CD4-positive, CD25-positive, alpha-beta regulatory T cell (primary cell): ENCODE data around the gene MAN2A1. TPM values are rescaled to one million over a fixed set of nuclear protein-coding genes. Genes with fewer than 3 reads are reported as not detected.

Source experiments
- ATAC-seq, 2 donors: fragments of 150-1000 bp; cut with Tn5 transposase; one replicate each; pipeline ENCODE4 v1.10.0; 2021; ENCODE audit warnings: low read depth in 2 of 2, moderate number of reproducible peaks in 2 of 2, moderate library complexity in 1 of 2
- DNase-seq, 3 donors: peaks; one replicate each; pipeline versions ENCODE4 v3.0.0 to v3.0.0-alpha.2; 2012 to 2022; ENCODE audit warnings: mixed read lengths in 1 of 3
- H3K27ac ChIP-seq: one replicate; pipeline ENCODE4 v1.7.0; 2013; ENCODE audit warnings: mild to moderate bottlenecking, low read length; ENCODE audit not compliant: insufficient read depth, poor library complexity, severe bottlenecking
- H3K27me3 ChIP-seq: one replicate; pipeline ENCODE4 v1.7.0; 2013; ENCODE audit warnings: low read length; ENCODE audit not compliant: control insufficient read depth, insufficient read depth
- H3K36me3 ChIP-seq: one replicate; pipeline ENCODE4 v1.7.0; 2013; ENCODE audit warnings: mild to moderate bottlenecking, low read length, moderate library complexity; ENCODE audit not compliant: control insufficient read depth, insufficient read depth
- H3K4me1 ChIP-seq: 2 replicates; pipeline ENCODE4 v1.7.0; 2013; ENCODE audit warnings: mild to moderate bottlenecking, low read length; ENCODE audit not compliant: insufficient read depth, control insufficient read depth, poor library complexity, severe bottlenecking
- H3K4me3 ChIP-seq: one replicate; pipeline ENCODE4 v1.7.0; 2013; ENCODE audit warnings: low read depth, mild to moderate bottlenecking, low read length, moderate library complexity
- H3K9me3 ChIP-seq, 2 experiments: 1 replicate in 1 of 2; 2 replicates in 1 of 2; pipeline ENCODE4 v1.7.0; 2013; ENCODE audit warnings: low read length in 2 of 2, mild to moderate bottlenecking in 1 of 2, moderate library complexity in 1 of 2; ENCODE audit not compliant: control insufficient read depth in 2 of 2
- H3K27ac Mint-ChIP-seq, 3 donors: one replicate each; pipeline ENCODE4 v1.8.0; 2020 to 2022; ENCODE audit warnings: mild to moderate bottlenecking in 3 of 3, mixed read lengths in 3 of 3, moderate library complexity in 2 of 3
- H3K27me3 Mint-ChIP-seq: one replicate; pipeline ENCODE4 v1.8.0; 2022; ENCODE audit warnings: mild to moderate bottlenecking, mixed read lengths
- H3K36me3 Mint-ChIP-seq: one replicate; pipeline ENCODE4 v1.8.0; 2020; ENCODE audit warnings: mixed read lengths
- H3K4me1 Mint-ChIP-seq, 4 donors: one replicate each; pipeline ENCODE4 v1.8.0; 2020 to 2022; ENCODE audit warnings: mixed read lengths in 4 of 4, mild to moderate bottlenecking in 1 of 4
- H3K4me3 Mint-ChIP-seq, 4 donors: one replicate each; pipeline ENCODE4 v1.8.0; 2020 to 2022; ENCODE audit warnings: mild to moderate bottlenecking in 4 of 4, mixed read lengths in 4 of 4, moderate library complexity in 3 of 4
- H3K9me3 Mint-ChIP-seq, 7 donors: one replicate each; pipeline ENCODE4 v1.8.0; 2020 to 2022; ENCODE audit warnings: mixed read lengths in 7 of 7, mild to moderate bottlenecking in 3 of 7, moderate library complexity in 2 of 7
- polyA plus RNA-seq, 4 donors: library from polyadenylated mRNA; unstranded; fragments of 300-500 nt; fragmentation: Illumina TruSeq; gene quantifications; one replicate each; pipeline ENCODE4 v1.2.3, GENCODE V29; 2021
- total RNA-seq: library from RNA; stranded (reverse); gene quantifications from one replicate; pipeline ENCODE4 v1.2.3, GENCODE V29; 2022

Gene MAN2A1
- total and polyA plus RNA-seq, 5 donors from 2014 or later = 20.7 to 71.5 (median 21.3) TPM

DNA sequence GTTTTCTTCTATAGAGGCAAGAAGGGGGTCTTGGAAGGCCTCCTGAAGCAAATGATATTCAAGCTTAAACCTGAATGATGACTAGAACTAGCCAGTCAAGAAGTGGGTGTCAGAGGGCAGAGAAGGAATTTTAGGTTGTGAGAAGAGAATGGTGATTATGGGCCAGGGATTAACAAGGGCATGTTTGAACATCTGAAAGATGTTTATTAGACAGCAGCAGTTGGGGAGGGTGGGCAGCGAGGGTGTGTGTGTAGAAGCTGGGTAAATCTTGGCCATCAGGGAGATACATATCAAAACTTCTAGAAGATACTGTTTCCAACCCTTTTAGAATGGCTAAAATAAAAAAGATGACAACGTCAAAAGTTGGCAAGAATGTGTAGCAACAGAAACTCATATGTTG is 54.5 kb downstream of the MAN2A1 start:
- H3K27me3 Mint-ChIP-seq = no peaks in the 10 kb centered on the region
- Histone ChIP-seq H3K27me3 (no peaks in the 10 kb centered on the region), H3K4me3 (no peak overlapping the region), H3K27ac (no peak overlapping the region), H3K36me3 (peaks cover 16% of the 10 kb centered on the region), H3K9me3 (no peaks in the 10 kb centered on the region), H3K4me1 (peaks cover 7% of the 10 kb centered on the region)
- no peak for DNase-seq
- no peak overlapping the region for H3K27ac Mint-ChIP-seq
- peaks cover 42 to 61% (median 55%) of the 10 kb centered on the region in 4 donors for H3K4me1 Mint-ChIP-seq
- H3K36me3 Mint-ChIP-seq = peaks cover 29% of the 10 kb centered on the region
- H3K9me3 Mint-ChIP-seq = no peaks in the 10 kb centered on the region
- no peak for ATAC-seq
- no peak overlapping the region for H3K4me3 Mint-ChIP-seq

DNA sequence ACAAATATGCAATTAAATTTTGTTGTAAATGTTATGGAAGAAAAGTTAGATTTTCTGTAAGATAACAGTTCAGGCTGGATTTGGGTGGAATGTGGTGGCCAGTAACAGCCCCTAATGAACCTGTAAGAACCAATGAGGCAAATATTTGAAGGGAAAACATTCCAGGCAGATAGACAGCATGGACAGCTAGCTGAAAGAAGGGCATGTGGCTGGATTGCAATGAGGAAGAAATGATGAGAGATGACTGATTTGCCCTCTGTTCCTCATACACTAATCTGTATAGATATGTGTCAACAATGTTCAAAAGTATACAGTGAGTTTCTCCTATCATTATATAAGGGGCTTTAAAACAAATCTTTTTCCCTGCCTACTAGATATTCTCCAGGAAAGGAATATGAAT is 58.8 kb downstream of the MAN2A1 start:
- H3K27ac Mint-ChIP-seq = peak overlapping the region in 1 of 3 donors; percentile 66
- H3K9me3 ChIP-seq = no peaks in the 10 kb centered on the region
- H3K4me1 ChIP-seq = peaks cover 7% of the 10 kb centered on the region
- H3K27me3 Mint-ChIP-seq = no peaks in the 10 kb centered on the region
- no peaks in the 10 kb centered on the region for H3K27me3 ChIP-seq
- H3K27ac ChIP-seq = no peak overlapping the region
- peaks cover 3% of the 10 kb centered on the region for H3K36me3 ChIP-seq
- peaks cover 24% of the 10 kb centered on the region for H3K36me3 Mint-ChIP-seq
- DNase-seq (no peak), ATAC-seq (no peak)
- peak overlapping the region in 1 of 4 donors; percentile 6 for H3K4me3 Mint-ChIP-seq
- no peaks in the 10 kb centered on the region for H3K9me3 Mint-ChIP-seq
- no peak overlapping the region for H3K4me3 ChIP-seq
- peaks cover 48 to 63% (median 53%) of the 10 kb centered on the region in 4 donors for H3K4me1 Mint-ChIP-seq

DNA sequence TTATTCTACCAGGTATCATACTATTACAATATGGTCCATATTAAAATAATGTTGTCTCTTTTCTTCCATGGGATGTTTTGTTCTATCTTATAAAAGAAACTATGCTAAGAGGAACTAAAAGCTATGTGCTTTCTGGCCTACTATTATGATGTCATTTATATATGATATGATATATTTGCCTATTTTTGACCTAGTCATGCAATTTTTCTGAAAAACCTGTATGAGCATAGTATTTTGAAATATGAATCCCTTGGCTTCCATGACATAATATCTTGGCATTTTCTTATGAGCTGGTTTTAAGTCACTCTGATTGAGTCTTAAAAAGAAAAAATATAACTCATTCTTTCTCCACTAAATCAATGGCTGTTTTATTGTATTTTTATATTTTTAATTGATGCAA is 60.7 kb downstream of the MAN2A1 start:
- Mint-ChIP-seq H3K27me3 (no peaks in the 10 kb centered on the region), H3K27ac (no peak overlapping the region), H3K4me1 (peaks cover 39 to 60% (median 51%) of the 10 kb centered on the region in 4 donors), H3K9me3 (no peaks in the 10 kb centered on the region), H3K4me3 (no peak overlapping the region), H3K36me3 (peaks cover 19% of the 10 kb centered on the region)
- no peak overlapping the region for H3K4me3 ChIP-seq
- ATAC-seq (no peak), DNase-seq (no peak)
- H3K9me3 ChIP-seq = no peaks in the 10 kb centered on the region
- peaks cover 12% of the 10 kb centered on the region for H3K4me1 ChIP-seq
- H3K27ac ChIP-seq = no peak overlapping the region
- H3K36me3 ChIP-seq = peaks cover 6% of the 10 kb centered on the region
- no peaks in the 10 kb centered on the region for H3K27me3 ChIP-seq

DNA sequence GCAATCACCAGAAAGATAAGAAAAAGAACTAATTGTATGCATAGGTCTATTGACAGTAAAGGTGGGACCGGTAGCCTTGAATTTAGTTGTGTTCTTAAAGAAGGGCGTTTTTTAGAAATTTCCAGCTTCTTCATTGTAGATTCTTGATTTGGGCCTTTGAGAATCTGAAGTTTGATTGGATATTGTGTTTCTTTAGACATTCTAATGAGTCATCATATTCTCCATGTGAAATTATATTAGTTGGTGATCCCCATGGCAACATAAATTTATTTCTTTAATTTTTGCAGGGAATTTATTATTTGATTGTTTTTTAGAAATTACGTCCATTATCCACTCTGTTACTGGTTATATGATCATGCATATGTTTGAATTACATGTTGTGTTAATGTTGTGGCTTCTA is 63.6 kb downstream of the MAN2A1 start:
- no peak for DNase-seq
- Histone ChIP-seq H3K27me3 (no peaks in the 10 kb centered on the region), H3K36me3 (peaks cover 21% of the 10 kb centered on the region), H3K4me3 (no peak overlapping the region), H3K9me3 (no peaks in the 10 kb centered on the region), H3K4me1 (peaks cover 10% of the 10 kb centered on the region), H3K27ac (no peak overlapping the region)
- peaks cover 42% of the 10 kb centered on the region for H3K36me3 Mint-ChIP-seq
- no peak for ATAC-seq
- no peaks in the 10 kb centered on the region for H3K27me3 Mint-ChIP-seq
- H3K4me3 Mint-ChIP-seq = no peak overlapping the region
- no peak overlapping the region for H3K27ac Mint-ChIP-seq
- peaks cover 31 to 59% (median 45%) of the 10 kb centered on the region in 4 donors for H3K4me1 Mint-ChIP-seq
- H3K9me3 Mint-ChIP-seq = peaks cover 0 to 2% (median 0%) of the 10 kb centered on the region in 7 donors

DNA sequence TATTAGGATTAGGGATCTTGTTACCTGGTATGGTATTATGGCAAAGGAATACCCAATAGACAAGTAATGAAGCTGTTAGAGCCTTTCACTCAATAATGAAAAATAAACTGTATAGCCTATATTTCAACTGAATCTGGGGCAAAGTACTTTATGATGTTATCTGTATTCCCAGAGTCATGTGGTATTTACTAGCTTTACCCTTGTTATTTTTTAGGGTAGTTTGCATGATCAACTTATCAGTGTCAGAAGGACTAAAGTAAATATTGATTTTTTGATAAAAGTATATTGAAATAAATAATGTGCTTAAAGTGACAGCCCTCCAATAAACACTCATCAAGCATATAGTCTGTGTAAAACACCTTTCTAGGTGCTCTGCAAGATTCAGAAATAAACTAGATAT is 64.6 kb downstream of the MAN2A1 start:
- Histone ChIP-seq H3K36me3 (peaks cover 22% of the 10 kb centered on the region), H3K4me3 (no peak overlapping the region), H3K4me1 (peaks cover 5% of the 10 kb centered on the region), H3K9me3 (no peaks in the 10 kb centered on the region), H3K27ac (no peak overlapping the region), H3K27me3 (no peaks in the 10 kb centered on the region)
- Mint-ChIP-seq H3K27me3 (no peaks in the 10 kb centered on the region), H3K27ac (peak overlapping the region in 1 of 3 donors; percentile 16), H3K4me3 (no peak overlapping the region), H3K4me1 (peaks cover 30 to 57% (median 46%) of the 10 kb centered on the region in 4 donors), H3K36me3 (peaks cover 44% of the 10 kb centered on the region), H3K9me3 (peaks cover 0 to 2% (median 0%) of the 10 kb centered on the region in 7 donors)
- DNase-seq (no peak), ATAC-seq (no peak)

DNA sequence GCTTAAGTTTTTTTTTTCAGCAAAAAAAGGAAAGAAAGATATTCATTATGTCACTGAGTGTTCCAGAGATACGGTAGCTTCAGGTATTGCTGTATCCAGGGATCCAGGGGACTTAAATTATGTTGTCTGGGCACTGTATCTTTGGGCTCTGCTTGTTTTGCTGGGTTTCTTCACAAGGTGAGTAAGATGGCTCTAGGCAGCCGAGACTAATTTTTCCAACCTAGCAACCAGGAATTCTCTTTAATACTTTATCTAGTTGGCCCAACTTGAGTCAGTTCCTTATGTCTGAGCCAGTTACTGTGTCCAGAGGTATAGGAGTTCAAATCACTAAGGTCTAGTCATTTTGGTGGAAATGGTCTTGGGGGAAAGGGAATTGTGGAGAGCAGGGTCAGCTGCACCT is 66.0 kb downstream of the MAN2A1 start:
- H3K9me3 Mint-ChIP-seq = peaks cover 0 to 9% (median 4%) of the 10 kb centered on the region in 7 donors
- no peak overlapping the region for H3K4me3 Mint-ChIP-seq
- peaks cover 57% of the 10 kb centered on the region for H3K36me3 Mint-ChIP-seq
- no peak for ATAC-seq
- H3K27ac Mint-ChIP-seq = no peak overlapping the region
- DNase-seq = no peak
- Histone ChIP-seq H3K4me1 (peaks cover 8% of the 10 kb centered on the region), H3K27ac (no peak overlapping the region), H3K36me3 (peaks cover 25% of the 10 kb centered on the region), H3K27me3 (no peaks in the 10 kb centered on the region), H3K4me3 (no peak overlapping the region), H3K9me3 (no peaks in the 10 kb centered on the region)
- no peaks in the 10 kb centered on the region for H3K27me3 Mint-ChIP-seq
- peaks cover 32 to 61% (median 44%) of the 10 kb centered on the region in 4 donors for H3K4me1 Mint-ChIP-seq

DNA sequence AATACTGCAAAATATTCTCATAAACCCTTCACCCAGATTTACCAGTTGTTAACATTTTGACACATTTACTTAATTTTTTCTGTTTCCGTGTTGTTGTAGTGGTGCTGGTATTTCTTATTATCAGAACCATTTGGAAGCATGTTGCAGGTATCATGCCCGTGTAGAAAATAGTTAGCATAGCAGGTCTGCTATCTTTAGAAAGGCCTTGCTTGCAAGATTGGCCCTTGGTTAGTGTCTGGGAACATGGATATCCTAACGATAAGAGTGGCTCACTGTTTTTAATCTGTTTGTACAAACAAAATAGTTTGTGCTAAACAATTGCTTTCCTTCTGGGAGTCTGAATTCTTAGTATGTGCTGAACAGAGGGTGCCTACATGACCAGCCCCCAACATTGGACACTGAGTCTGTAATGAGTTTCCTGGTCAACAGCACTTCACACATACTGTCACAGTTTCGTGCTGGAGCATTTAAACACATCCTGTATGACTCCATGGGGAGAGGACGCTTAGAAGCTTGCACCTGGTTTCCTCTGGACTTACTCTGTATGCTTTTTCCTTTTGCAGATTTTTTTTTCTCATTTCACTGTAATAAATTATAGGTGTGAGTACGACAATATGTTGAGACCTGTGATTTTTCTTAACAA is 66.9 kb downstream of the MAN2A1 start:
- H3K4me1 ChIP-seq = peaks cover 8% of the 10 kb centered on the region
- ATAC-seq = no peak
- Mint-ChIP-seq H3K4me1 (peaks cover 30 to 55% (median 40%) of the 10 kb centered on the region in 4 donors), H3K27me3 (no peaks in the 10 kb centered on the region), H3K9me3 (peaks cover 0 to 9% (median 4%) of the 10 kb centered on the region in 7 donors), H3K36me3 (peaks cover 51% of the 10 kb centered on the region), H3K4me3 (no peak overlapping the region), H3K27ac (no peak overlapping the region)
- no peaks in the 10 kb centered on the region for H3K27me3 ChIP-seq
- H3K4me3 ChIP-seq = no peak overlapping the region
- no peaks in the 10 kb centered on the region for H3K9me3 ChIP-seq
- no peak for DNase-seq
- peaks cover 25% of the 10 kb centered on the region for H3K36me3 ChIP-seq
- H3K27ac ChIP-seq = no peak overlapping the region

DNA sequence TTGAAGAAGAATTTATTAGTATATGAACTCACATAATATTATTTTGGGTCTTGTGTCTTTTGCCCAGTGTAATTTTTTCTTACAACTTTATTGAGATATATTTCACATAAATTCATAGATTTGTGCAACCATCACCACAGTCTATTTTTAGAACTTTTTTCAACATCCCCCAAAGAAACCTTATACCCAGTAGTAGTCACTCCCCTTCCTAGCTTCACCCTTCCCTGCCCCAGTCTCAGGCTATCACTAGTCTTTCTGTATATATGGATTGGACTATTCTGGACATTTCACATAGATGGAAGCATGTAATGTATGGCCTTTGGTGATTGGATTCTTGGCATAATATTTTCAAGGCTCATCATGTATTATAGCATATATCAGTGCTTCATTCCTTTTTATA is 67.8 kb downstream of the MAN2A1 start:
- H3K4me1 Mint-ChIP-seq = peaks cover 25 to 52% (median 36%) of the 10 kb centered on the region in 4 donors
- H3K36me3 Mint-ChIP-seq = peaks cover 46% of the 10 kb centered on the region
- H3K9me3 Mint-ChIP-seq = peaks cover 0 to 9% (median 4%) of the 10 kb centered on the region in 7 donors
- no peak overlapping the region for H3K27ac Mint-ChIP-seq
- Histone ChIP-seq H3K36me3 (peaks cover 25% of the 10 kb centered on the region), H3K4me1 (peaks cover 8% of the 10 kb centered on the region), H3K9me3 (no peaks in the 10 kb centered on the region), H3K4me3 (no peak overlapping the region), H3K27me3 (no peaks in the 10 kb centered on the region), H3K27ac (no peak overlapping the region)
- no peaks in the 10 kb centered on the region for H3K27me3 Mint-ChIP-seq
- DNase-seq (no peak), ATAC-seq (no peak)
- no peak overlapping the region for H3K4me3 Mint-ChIP-seq
